ENCODE data around the gene FOXRED1.

DNA sequence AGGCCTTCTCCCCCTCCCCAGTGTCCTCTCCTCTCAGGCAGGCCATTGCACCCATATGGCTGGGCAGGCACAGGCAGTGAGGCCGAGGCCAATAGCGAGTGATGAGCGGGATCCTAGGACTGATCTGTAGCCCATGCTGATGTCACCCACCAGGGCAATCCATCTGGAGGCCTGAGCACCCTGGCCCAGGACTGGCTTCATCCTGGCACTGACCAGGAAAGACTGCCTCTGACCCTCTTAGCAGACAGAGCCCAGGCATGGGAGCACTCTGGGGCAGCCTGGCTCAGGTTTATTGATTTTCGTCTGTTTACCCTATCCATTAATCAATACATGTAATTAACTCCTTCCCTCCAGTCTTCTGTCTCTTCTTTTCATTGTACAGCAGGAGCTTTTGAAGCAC, 8.8 kb downstream of the FOXRED1 start:
- TF ChIP-seq, protein P1, sequence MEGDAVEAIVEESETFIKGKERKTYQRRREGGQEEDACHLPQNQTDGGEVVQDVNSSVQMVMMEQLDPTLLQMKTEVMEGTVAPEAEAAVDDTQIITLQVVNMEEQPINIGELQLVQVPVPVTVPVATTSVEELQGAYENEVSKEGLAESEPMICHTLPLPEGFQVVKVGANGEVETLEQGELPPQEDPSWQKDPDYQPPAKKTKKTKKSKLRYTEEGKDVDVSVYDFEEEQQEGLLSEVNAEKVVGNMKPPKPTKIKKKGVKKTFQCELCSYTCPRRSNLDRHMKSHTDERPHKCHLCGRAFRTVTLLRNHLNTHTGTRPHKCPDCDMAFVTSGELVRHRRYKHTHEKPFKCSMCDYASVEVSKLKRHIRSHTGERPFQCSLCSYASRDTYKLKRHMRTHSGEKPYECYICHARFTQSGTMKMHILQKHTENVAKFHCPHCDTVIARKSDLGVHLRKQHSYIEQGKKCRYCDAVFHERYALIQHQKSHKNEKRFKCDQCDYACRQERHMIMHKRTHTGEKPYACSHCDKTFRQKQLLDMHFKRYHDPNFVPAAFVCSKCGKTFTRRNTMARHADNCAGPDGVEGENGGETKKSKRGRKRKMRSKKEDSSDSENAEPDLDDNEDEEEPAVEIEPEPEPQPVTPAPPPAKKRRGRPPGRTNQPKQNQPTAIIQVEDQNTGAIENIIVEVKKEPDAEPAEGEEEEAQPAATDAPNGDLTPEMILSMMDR (IDR thresholded peaks at IDR 0.05; ENCODE audit: low read length) = no peak
- TF ChIP-seq EZH2 (IDR thresholded peaks at IDR 0.05; ENCODE audit: borderline replicate concordance, low read length) = no peak

Measured in OCI-LY1 (cell line).